Nephron (organoid): ENCODE results near the gene KLB.

ENCODE experiments used
- H3K27ac Mint-ChIP-seq, 3 experiments: 2 replicates each; pipeline ENCODE4 v1.8.0; 2020; ENCODE audit warnings: mixed read lengths in 3 of 3, mild to moderate bottlenecking in 2 of 3, moderate library complexity in 1 of 3
- H3K27me3 Mint-ChIP-seq: 2 replicates; pipeline ENCODE4 v1.8.0; 2021; ENCODE audit warnings: low read depth, mild to moderate bottlenecking, moderate library complexity, mixed read lengths
- H3K36me3 Mint-ChIP-seq: 2 replicates; pipeline ENCODE4 v1.8.0; 2020; ENCODE audit warnings: low read depth, mixed read lengths
- H3K4me1 Mint-ChIP-seq: 2 replicates; pipeline ENCODE4 v1.8.0; 2020; ENCODE audit warnings: mixed read lengths
- H3K4me3 Mint-ChIP-seq, 3 experiments: 2 replicates each; pipeline ENCODE4 v1.8.0; 2020; ENCODE audit warnings: mild to moderate bottlenecking in 3 of 3, mixed read lengths in 3 of 3, moderate library complexity in 2 of 3
- H3K9me3 Mint-ChIP-seq: 2 replicates; pipeline ENCODE4 v1.8.0; 2020; ENCODE audit warnings: mixed read lengths
- TF ChIP-seq, protein P1 (sequence below), 3 experiments: fragments of 200-600 bp; sonication (generic); IDR thresholded peaks; one replicate each; pipeline ENCODE4 v1.5.0; 2021; ENCODE audit warnings: antibody characterized with exemption in 3 of 3; ENCODE audit not compliant: unreplicated experiment in 3 of 3

KLB gene

GRCh38 chr4:39490322-39490721, 83.6 kb downstream of the KLB start:
- Mint-ChIP-seq H3K36me3 (no peaks in the 10 kb centered on the region), H3K27me3 (no peaks in the 10 kb centered on the region), H3K27ac (no peak overlapping the region), H3K9me3 (no peaks in the 10 kb centered on the region), H3K4me1 (no peaks in the 10 kb centered on the region), H3K4me3 (no peak overlapping the region)
- TF ChIP-seq, protein P1, sequence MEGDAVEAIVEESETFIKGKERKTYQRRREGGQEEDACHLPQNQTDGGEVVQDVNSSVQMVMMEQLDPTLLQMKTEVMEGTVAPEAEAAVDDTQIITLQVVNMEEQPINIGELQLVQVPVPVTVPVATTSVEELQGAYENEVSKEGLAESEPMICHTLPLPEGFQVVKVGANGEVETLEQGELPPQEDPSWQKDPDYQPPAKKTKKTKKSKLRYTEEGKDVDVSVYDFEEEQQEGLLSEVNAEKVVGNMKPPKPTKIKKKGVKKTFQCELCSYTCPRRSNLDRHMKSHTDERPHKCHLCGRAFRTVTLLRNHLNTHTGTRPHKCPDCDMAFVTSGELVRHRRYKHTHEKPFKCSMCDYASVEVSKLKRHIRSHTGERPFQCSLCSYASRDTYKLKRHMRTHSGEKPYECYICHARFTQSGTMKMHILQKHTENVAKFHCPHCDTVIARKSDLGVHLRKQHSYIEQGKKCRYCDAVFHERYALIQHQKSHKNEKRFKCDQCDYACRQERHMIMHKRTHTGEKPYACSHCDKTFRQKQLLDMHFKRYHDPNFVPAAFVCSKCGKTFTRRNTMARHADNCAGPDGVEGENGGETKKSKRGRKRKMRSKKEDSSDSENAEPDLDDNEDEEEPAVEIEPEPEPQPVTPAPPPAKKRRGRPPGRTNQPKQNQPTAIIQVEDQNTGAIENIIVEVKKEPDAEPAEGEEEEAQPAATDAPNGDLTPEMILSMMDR (IDR thresholded peaks at IDR 0.05; ENCODE audit: unreplicated experiment in 3 of 3), result no peak

DNA sequence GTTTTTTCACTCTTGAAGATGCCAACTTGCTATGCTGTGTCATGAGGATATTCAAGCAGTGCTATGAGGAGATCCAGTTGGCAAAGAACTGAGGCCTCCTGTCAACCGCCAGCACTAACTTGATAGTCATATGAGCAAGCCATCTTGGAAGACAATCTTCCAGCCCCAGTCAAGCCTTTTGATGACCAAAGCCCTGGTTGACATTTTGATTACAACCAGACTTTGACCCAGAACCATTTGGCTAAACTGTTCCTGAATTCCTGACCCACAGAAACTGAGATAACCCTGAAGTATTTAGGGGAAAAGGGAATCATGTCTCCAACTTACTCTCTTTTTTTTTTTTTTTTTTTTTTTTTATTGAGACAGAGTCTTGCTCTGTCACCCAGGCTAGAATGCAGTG, 87.6 kb downstream of the KLB start:
- Mint-ChIP-seq H3K27me3 (no peaks in the 10 kb centered on the region), H3K36me3 (peaks cover 15% of the 10 kb centered on the region), H3K4me3 (no peak overlapping the region), H3K9me3 (no peaks in the 10 kb centered on the region), H3K4me1 (no peaks in the 10 kb centered on the region), H3K27ac (no peak overlapping the region)
- TF ChIP-seq, protein P1 (IDR thresholded peaks at IDR 0.05; ENCODE audit: unreplicated experiment in 3 of 3), result no peak

DNA sequence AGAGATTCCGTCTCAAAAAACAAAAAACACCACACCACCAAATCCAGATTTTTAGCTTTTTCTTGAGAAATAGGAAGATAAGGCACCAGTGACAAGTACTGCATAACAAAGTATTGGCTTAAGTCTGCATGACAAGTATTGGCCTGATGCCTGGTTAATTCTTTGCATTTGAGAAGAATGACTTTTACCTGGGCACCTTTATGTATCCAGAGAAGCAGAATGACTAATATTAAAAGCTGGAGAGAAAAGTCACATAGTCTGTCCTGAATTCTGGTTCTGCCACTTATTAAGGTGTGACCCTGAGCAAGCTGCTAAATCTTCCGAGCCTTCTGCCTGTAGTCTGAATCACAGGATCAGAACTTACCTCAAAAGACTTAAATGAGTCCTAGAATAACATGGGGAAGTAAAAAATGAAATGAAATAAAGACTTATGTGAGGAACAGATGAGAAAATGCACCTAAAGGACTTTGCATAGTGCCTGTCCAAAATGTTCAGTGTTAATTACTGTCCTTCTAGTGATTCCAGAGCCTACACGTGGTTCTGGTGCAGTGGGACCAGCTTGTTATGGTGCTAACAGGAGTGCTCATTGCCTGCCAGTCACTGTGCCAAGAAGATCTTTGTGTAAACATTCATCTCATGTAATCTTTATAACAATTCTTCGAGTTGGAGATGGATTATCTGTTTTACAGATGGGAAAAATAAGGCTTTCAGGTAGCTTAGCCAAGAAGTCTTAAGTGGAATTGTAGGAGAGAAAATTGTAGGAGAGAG, 88.9 kb downstream of the KLB start:
- TF ChIP-seq, protein P1 (IDR thresholded peaks at IDR 0.05; ENCODE audit: unreplicated experiment in 3 of 3), result no peak
- no peaks in the 10 kb centered on the region for H3K27me3 Mint-ChIP-seq
- no peak overlapping the region for H3K4me3 Mint-ChIP-seq
- H3K36me3 Mint-ChIP-seq, result peaks cover 22% of the 10 kb centered on the region
- no peaks in the 10 kb centered on the region for H3K4me1 Mint-ChIP-seq
- no peaks in the 10 kb centered on the region for H3K9me3 Mint-ChIP-seq
- H3K27ac Mint-ChIP-seq, result no peak overlapping the region

- no peaks in the 10 kb centered on the region for H3K9me3 Mint-ChIP-seq
- TF ChIP-seq, protein P1 (IDR thresholded peaks at IDR 0.05; ENCODE audit: unreplicated experiment in 3 of 3), result no peak
- H3K36me3 Mint-ChIP-seq, result peaks cover 40% of the 10 kb centered on the region
- no peak overlapping the region for H3K27ac Mint-ChIP-seq
- no peak overlapping the region for H3K4me3 Mint-ChIP-seq
- H3K27me3 Mint-ChIP-seq, result no peaks in the 10 kb centered on the region
- H3K4me1 Mint-ChIP-seq, result no peaks in the 10 kb centered on the region
Measured at GRCh38 chr4:39497909-39498726, 91.4 kb downstream of the KLB start.

GRCh38 chr4:39498727-39499020, 91.9 kb downstream of the KLB start:
- no peaks in the 10 kb centered on the region for H3K27me3 Mint-ChIP-seq
- TF ChIP-seq, protein P1 (IDR thresholded peaks at IDR 0.05; ENCODE audit: unreplicated experiment in 3 of 3), result no peak
- H3K27ac Mint-ChIP-seq, result no peak overlapping the region
- H3K9me3 Mint-ChIP-seq, result no peaks in the 10 kb centered on the region
- H3K4me1 Mint-ChIP-seq, result no peaks in the 10 kb centered on the region
- H3K36me3 Mint-ChIP-seq, result peaks cover 45% of the 10 kb centered on the region
- H3K4me3 Mint-ChIP-seq, result no peak overlapping the region
